PC-3 (cell line): ENCODE data around the gene ENG.

Experiments
- CTCF ChIP-seq: fragments of 300-600 bp; sonication (generic); conservative IDR thresholded peaks from 2 replicates; pipeline ENCODE4 v1.5.1; 2017; ENCODE audit warnings: antibody characterized with exemption, low read depth, mild to moderate bottlenecking, low read length
- EZH2 ChIP-seq: fragments of 300-600 bp; sonication (generic); IDR thresholded peaks from one replicate; pipeline ENCODE4 v1.6.1; 2017; ENCODE audit warnings: antibody characterized with exemption, mild to moderate bottlenecking, low read length; ENCODE audit not compliant: unreplicated experiment
- EZH2phosphoT487 ChIP-seq: fragments of 300-600 bp; sonication (generic); IDR thresholded peaks from 2 replicates; pipeline ENCODE4 v1.6.1; 2018; ENCODE audit warnings: mild to moderate bottlenecking, antibody characterized with exemption, low read length, borderline replicate concordance

GRCh38 chr9:127816362-127816725, 38.1 kb downstream of the ENG start:
- no peak for TF ChIP-seq EZH2
- TF ChIP-seq CTCF: no peak
- no peak for TF ChIP-seq EZH2phosphoT487
